Forelimb muscle (tissue), 1 donor: ENCODE measurements around the gene C2. TPM values are rescaled to one million over a fixed set of nuclear protein-coding genes. Genes with fewer than 3 reads are reported as not detected.
"Not testable (repeated sequence)": the region's sequence is repeated elsewhere in the genome, so short reads cannot be mapped to it uniquely, and the experiment has no call there.

Source experiments
- DNase-seq: peaks from one replicate; pipeline ENCODE4 v3.0.0-alpha.2; 2013; ENCODE audit warnings: low read depth
- polyA plus RNA-seq: library from polyadenylated mRNA; unstranded; fragments of 120-200 nt; gene quantifications from one replicate; pipeline ENCODE4 v1.2.1, GENCODE V29; 2013; ENCODE audit not compliant: insufficient read length

The C2 gene
- polyA plus RNA-seq, 1 donor: 3.0 TPM

GRCh38 chr6:31977816-31978431 is 50.4 kb downstream of the C2 start:
- no peak for DNase-seq

- DNase-seq: no peak
Observed at GRCh38 chr6:31978831-31979230, 51.3 kb downstream of the C2 start.

- no peak for DNase-seq
Observed at GRCh38 chr6:31979238-31979898, 51.9 kb downstream of the C2 start.

- DNase-seq: not testable (repeated sequence)
Observed at GRCh38 chr6:31980195-31980876, 52.8 kb downstream of the C2 start.

GRCh38 chr6:31980998-31981397 is 53.5 kb downstream of the C2 start:
- not testable (repeated sequence) for DNase-seq

GRCh38 chr6:31981744-31982143 is 54.2 kb downstream of the C2 start, which contains the start of gene C4A:
Gene C4A, plus strand, starts transcription at chr6:31982057. Its CDS starts 51 bp downstream, at chr6:31982108.
- DNase-seq: not testable (repeated sequence)

GRCh38 chr6:31989363-31989762 is 61.8 kb downstream of the C2 start:
- not testable (repeated sequence) for DNase-seq

- DNase-seq: not testable (repeated sequence)
Observed at GRCh38 chr6:31994421-31994820, 66.9 kb downstream of the C2 start.

Other genes with a start within 250 kb of the C2 start
- 2.7 TPM for gene LY6G5C, start 246.7 kb upstream of the C2 start, polyA plus RNA-seq
- 43.8 TPM for gene ABHD16A, start 224.4 kb upstream of the C2 start, polyA plus RNA-seq
- gene LY6G6F, start 220.9 kb upstream of the C2 start, polyA plus RNA-seq: not detected
- gene LY6G6D, start 212.4 kb upstream of the C2 start, polyA plus RNA-seq: 0.47 TPM
- gene LY6G6C, start 206.0 kb upstream of the C2 start, polyA plus RNA-seq: 0.62 TPM
- 1.2 TPM for gene MPIG6B, start 204.3 kb upstream of the C2 start, polyA plus RNA-seq
- gene DDAH2, start 198.4 kb upstream of the C2 start, polyA plus RNA-seq: 108 TPM
- gene CLIC1, start 191.2 kb upstream of the C2 start, polyA plus RNA-seq: 102 TPM
- gene MSH5, start 187.7 kb upstream of the C2 start, polyA plus RNA-seq: 14.2 TPM
- gene SAPCD1, start 165.1 kb upstream of the C2 start, polyA plus RNA-seq: 3.0 TPM
- gene VWA7, start 150.4 kb upstream of the C2 start, polyA plus RNA-seq: 2.9 TPM
- 46.5 TPM for gene VARS1, start 132.0 kb upstream of the C2 start, polyA plus RNA-seq
- gene LSM2, start 120.8 kb upstream of the C2 start, polyA plus RNA-seq: 55.3 TPM
- gene HSPA1L, start 112.4 kb upstream of the C2 start, polyA plus RNA-seq: 5.0 TPM
- gene HSPA1A, start 112.2 kb upstream of the C2 start, polyA plus RNA-seq: 72.3 TPM
- 48.9 TPM for gene HSPA1B, start 100.0 kb upstream of the C2 start, polyA plus RNA-seq
- 15.0 TPM for gene NEU1, start 64.9 kb upstream of the C2 start, polyA plus RNA-seq
- 0.37 TPM for gene SLC44A4, start 48.7 kb upstream of the C2 start, polyA plus RNA-seq
- 29.3 TPM for gene EHMT2, start 30.0 kb upstream of the C2 start, polyA plus RNA-seq
- 9.5 TPM for gene ZBTB12, start 25.6 kb upstream of the C2 start, polyA plus RNA-seq
- gene CFB, start 18.4 kb downstream of the C2 start, polyA plus RNA-seq: 1.0 TPM
- 63.3 TPM for gene NELFE, start 31.3 kb downstream of the C2 start, polyA plus RNA-seq
- 27.0 TPM for gene SKIC2, start 31.5 kb downstream of the C2 start, polyA plus RNA-seq
- 16.9 TPM for gene DXO, start 44.4 kb downstream of the C2 start, polyA plus RNA-seq
- 19.3 TPM for gene C4A, start 54.3 kb downstream of the C2 start, polyA plus RNA-seq
- gene C4B, start 87.1 kb downstream of the C2 start, polyA plus RNA-seq: 22.1 TPM
- 1.0 TPM for gene CYP21A2, start 110.7 kb downstream of the C2 start, polyA plus RNA-seq
- 108 TPM for gene TNXB, start 181.6 kb downstream of the C2 start, polyA plus RNA-seq
- gene ATF6B, start 200.5 kb downstream of the C2 start, polyA plus RNA-seq: 42.4 TPM
- 3.5 TPM for gene FKBPL, start 202.6 kb downstream of the C2 start, polyA plus RNA-seq
- gene PRRT1, start 224.2 kb downstream of the C2 start, polyA plus RNA-seq: 1.3 TPM
- gene PPT2, start 226.4 kb downstream of the C2 start, polyA plus RNA-seq: 34.6 TPM
- gene EGFL8, start 236.9 kb downstream of the C2 start, polyA plus RNA-seq: 25.9 TPM
- 57.3 TPM for gene AGPAT1, start 248.4 kb downstream of the C2 start, polyA plus RNA-seq